Measurements from ENCODE around the gene CCSER1. TPM values are rescaled to one million over a fixed set of nuclear protein-coding genes. Genes with fewer than 3 reads are reported as not detected.
A peak's percentile ranks its signal among the peaks of the same experiment; 100 is the strongest.

Gene CCSER1
- total RNA-seq, result 13.3 TPM
- long read RNA-seq, partial matches to known transcripts, result 2 of 11 reads
- long read RNA-seq, other reads (novel, unspliced or antisense), result 9 of 11 reads

DNA sequence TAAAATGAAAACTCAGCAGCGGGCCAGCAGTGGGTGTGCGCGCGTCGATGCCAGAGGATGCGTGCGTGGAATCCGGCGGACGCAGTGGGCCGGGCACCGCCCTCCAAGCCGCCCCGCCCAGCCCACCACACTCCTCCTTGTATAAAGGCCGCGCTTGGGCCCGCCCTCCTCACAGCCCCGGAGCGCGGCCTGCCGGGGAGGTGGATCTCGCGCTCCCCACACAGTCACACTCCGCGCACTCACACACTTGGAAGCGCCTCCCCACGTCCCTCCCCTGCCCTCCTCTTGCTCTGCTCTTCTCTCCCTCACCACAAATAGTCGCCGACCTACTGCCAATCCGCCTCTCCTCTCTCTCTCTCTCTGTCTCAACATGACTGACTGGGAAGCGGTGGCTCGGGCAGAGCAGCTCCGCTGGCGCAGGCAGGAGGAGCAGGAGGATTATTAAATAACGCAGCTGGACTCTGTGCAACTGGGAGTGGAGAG is at the start of gene CCSER1:
Gene CCSER1, plus strand, starts transcription at position 172 of the 483 bp plus-strand sequence.
- peak; percentile 86 for DNase-seq
- intact Hi-C loops (cut with micrococcal nuclease), result no loop called here
- peak; percentile 96 for ATAC-seq

DNA sequence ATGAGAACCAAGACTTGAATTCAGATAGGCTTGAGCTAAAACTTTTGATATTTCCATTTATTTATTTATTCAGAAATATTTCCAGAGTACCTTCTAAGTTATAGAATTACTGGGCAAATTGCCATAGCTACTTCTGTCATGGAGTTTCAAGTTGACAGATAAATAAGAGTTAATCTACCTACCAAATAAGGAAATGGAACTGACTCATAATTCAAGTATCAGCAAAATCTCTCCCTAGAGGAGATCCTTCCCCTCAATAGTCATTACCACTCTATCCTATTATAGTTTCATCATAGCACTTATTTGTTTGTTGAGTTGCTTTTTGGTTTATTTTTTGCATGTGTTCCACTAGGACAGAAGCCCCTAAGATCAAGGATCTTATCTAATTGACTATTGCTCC is 48.8 kb upstream of the CCSER1 start:
- intact Hi-C loops (cut with micrococcal nuclease), result no loop called here
- no peak for DNase-seq
- ATAC-seq, result no peak

DNA sequence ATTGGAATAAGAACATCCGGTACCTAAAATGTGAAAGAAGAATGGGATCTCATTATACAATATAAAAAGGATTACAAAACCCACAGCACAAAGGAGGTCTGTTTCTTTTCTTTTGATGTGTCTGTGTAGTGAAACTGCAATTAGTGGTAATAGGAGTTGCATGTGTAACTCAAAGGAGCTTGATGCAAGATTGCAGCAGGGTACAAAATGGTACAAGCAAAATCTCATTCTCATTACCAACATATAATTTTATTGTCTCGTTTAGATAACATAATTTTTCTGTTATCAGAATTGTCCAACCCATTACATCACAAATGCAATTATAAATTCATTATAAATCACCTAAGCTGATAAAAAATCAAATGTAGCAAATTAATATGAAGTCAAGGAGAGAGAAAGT is 47.1 kb upstream of the CCSER1 start:
- DNase-seq (no peak), ATAC-seq (no peak)
- intact Hi-C loops (cut with micrococcal nuclease), result no loop called here

GRCh38 chr4:90081432-90082144 is 45.6 kb upstream of the CCSER1 start:
- ATAC-seq (no peak), DNase-seq (no peak)
- intact Hi-C loops (cut with micrococcal nuclease), result no loop called here

DNA sequence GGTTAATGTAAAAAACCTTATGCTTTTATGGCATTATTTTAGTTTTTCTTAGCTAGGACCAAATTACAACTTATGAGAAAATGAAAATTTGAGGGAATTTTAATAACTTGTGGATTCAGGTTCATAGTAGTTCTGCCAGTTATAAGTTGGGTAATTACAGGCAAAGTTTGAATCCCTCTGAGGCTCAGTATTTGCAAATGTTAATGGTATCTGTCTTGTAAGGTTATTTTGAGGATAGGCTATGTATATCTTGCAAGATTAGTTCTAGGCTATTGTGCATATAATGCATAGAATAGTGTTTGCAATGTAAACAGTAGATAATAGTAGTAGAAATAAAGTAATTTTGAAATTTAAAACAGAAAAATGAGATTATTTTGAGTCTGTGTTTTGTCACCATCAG is 44.7 kb upstream of the CCSER1 start:
- intact Hi-C loops (cut with micrococcal nuclease), result no loop called here
- no peak for ATAC-seq
- DNase-seq, result no peak

GRCh38 chr4:90084277-90084966 is 42.8 kb upstream of the CCSER1 start:
- no peak for DNase-seq
- no peak for ATAC-seq
- intact Hi-C loops (cut with micrococcal nuclease), result no loop called here

- no peak for ATAC-seq
- intact Hi-C loops (cut with micrococcal nuclease), result no loop called here
These were observed 42.3 kb upstream of the CCSER1 start for GRCh38 chr4:90084967-90085295.

GRCh38 chr4:90093526-90093925 is 33.7 kb upstream of the CCSER1 start:
- intact Hi-C loops (cut with micrococcal nuclease), result no loop called here
- DNase-seq, result no peak
- ATAC-seq, result no peak

More at GRCh38 chr4:90084967-90085295, 42.3 kb upstream of the CCSER1 start:
- DNase-seq, result no peak

DNA sequence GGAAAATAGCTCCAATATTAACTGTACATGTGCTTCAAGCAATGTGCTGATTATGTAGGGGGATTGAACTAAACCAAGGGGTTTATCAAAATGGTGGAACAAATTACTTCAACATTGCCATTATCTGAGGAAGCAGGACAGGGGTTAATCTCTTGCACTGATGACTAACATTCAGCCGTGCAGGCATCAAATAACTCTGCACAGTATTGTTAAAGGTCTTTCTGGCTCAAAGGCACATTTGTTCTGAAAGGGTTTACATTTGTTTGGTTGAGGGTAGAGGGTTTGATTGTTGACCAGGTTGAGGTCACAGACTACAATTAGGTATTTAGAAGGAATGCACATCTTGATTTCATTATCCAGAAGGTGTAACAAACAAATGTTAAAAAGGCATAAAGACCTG is 32.2 kb upstream of the CCSER1 start:
- no peak for DNase-seq
- no peak for ATAC-seq
- intact Hi-C loops (cut with micrococcal nuclease), result no loop called here

- intact Hi-C loops (cut with micrococcal nuclease), result no loop called here
These were observed 27.4 kb upstream of the CCSER1 start for GRCh38 chr4:90099812-90100211.

GRCh38 chr4:90103991-90104390 is 23.2 kb upstream of the CCSER1 start:
- ATAC-seq (no peak), DNase-seq (no peak)
- intact Hi-C loops (cut with micrococcal nuclease), result no loop called here

More at GRCh38 chr4:90099812-90100211, 27.4 kb upstream of the CCSER1 start:
- no peak for DNase-seq
- ATAC-seq, result no peak

GRCh38 chr4:90105274-90105673 is 21.9 kb upstream of the CCSER1 start:
- ATAC-seq (no peak), DNase-seq (no peak)
- intact Hi-C loops (cut with micrococcal nuclease), result no loop called here

- intact Hi-C loops (cut with micrococcal nuclease), result no loop called here
- DNase-seq (no peak), ATAC-seq (no peak)
These were observed 14.5 kb upstream of the CCSER1 start for GRCh38 chr4:90112715-90113114.

- no peak for ATAC-seq
- DNase-seq, result no peak
- intact Hi-C loops (cut with micrococcal nuclease), result no loop called here
These were observed 13.2 kb upstream of the CCSER1 start for GRCh38 chr4:90113881-90114457.

- no peak for DNase-seq
- intact Hi-C loops (cut with micrococcal nuclease), result no loop called here
- no peak for ATAC-seq
These were observed 8.5 kb upstream of the CCSER1 start for GRCh38 chr4:90118527-90119195.

GRCh38 chr4:90120037-90120436 is 7.2 kb upstream of the CCSER1 start:
- DNase-seq (no peak), ATAC-seq (peak; percentile 57)
- intact Hi-C loops (cut with micrococcal nuclease), result loop anchor here (5.0 kb wide), 1 partner anchor 172 kb away; no protein-coding TSS in a partner anchor

DNA sequence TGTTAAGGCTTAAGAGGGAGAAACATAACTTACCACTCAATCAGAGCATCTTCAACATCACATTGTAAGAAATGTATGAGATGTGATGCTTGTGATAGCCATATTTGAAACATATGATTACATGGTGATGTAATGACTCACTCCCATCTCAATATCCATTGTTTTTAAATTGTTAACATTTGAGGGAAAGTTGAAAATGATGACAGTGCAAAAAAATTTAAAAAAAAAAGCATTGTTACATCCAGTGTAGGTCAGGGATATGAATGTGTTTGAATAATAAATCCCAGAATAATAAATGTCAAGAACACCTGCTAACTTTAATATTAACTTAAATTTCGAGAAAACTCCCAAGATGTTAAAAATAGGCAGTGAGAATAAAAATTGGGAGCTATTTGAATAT is 6.4 kb upstream of the CCSER1 start:
- DNase-seq (no peak), ATAC-seq (no peak)
- intact Hi-C loops (cut with micrococcal nuclease), result loop anchor here (5.0 kb wide), 1 partner anchor 171 kb away; no protein-coding TSS in a partner anchor

- intact Hi-C loops (cut with micrococcal nuclease), result loop anchor here (5.0 kb wide), 1 partner anchor 170 kb away; no protein-coding TSS in a partner anchor
- no peak for DNase-seq
- no peak for ATAC-seq
These were observed 5.4 kb upstream of the CCSER1 start for GRCh38 chr4:90121676-90122354.

DNA sequence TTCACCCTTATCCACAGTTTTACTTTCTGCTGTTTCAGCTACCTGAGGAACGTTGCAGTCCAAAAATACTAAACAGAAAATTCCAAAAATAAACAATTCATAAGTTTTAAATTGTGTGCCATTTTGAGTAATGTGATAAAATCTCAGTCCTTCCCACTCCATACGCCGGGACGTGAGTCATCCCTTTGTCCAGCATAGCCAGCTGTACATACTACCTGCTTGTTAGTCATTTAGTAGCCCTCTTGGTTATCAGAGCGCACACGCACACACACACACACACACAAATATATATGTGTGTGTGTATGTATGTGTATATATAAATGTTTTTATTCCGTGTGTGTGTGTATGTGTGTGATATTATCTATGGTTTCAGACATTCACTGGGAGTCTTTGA is 4.8 kb upstream of the CCSER1 start:
- intact Hi-C loops (cut with micrococcal nuclease), result loop anchor here (5.0 kb wide), 1 partner anchor 170 kb away; no protein-coding TSS in a partner anchor
- DNase-seq (no peak), ATAC-seq (no peak)
